Osteocyte (in vitro differentiated cells): ENCODE results near the gene NDRG4. TPM values are rescaled to one million over a fixed set of nuclear protein-coding genes. Genes with fewer than 3 reads are reported as not detected.

Experiments
- DNase-seq: peaks from one replicate; pipeline ENCODE4 v3.0.0; 2021; ENCODE audit warnings: mixed read lengths; ENCODE audit not compliant: unreplicated experiment; ENCODE audit errors: extremely low spot score
- H3K27ac Mint-ChIP-seq: one replicate; pipeline ENCODE4 v1.8.0; 2021; ENCODE audit warnings: mild to moderate bottlenecking, mixed read lengths; ENCODE audit not compliant: unreplicated experiment
- H3K27me3 Mint-ChIP-seq: one replicate; pipeline ENCODE4 v1.8.0; 2021; ENCODE audit warnings: mixed read lengths; ENCODE audit not compliant: unreplicated experiment
- H3K36me3 Mint-ChIP-seq: one replicate; pipeline ENCODE4 v1.8.0; 2021; ENCODE audit warnings: mixed read lengths; ENCODE audit not compliant: unreplicated experiment
- H3K4me1 Mint-ChIP-seq: one replicate; pipeline ENCODE4 v1.8.0; 2021; ENCODE audit warnings: mixed read lengths; ENCODE audit not compliant: unreplicated experiment
- H3K4me3 Mint-ChIP-seq: one replicate; pipeline ENCODE4 v1.8.0; 2021; ENCODE audit warnings: mild to moderate bottlenecking, moderate library complexity, mixed read lengths; ENCODE audit not compliant: unreplicated experiment
- H3K9me3 Mint-ChIP-seq: one replicate; pipeline ENCODE4 v1.8.0; 2021; ENCODE audit warnings: mixed read lengths; ENCODE audit not compliant: unreplicated experiment
- CTCF ChIP-seq: fragments of 200-600 bp; sonication (generic); IDR thresholded peaks from 2 replicates; pipeline ENCODE4 v1.5.0; 2021; ENCODE audit warnings: antibody characterized with exemption, mild to moderate bottlenecking, moderate library complexity
- total RNA-seq: library from RNA; stranded (reverse); gene quantifications from 2 replicates; pipeline ENCODE4 v1.2.1, GENCODE V29; 2021

NDRG4 gene
- total RNA-seq, 1 donor from 2014 or later = 13.1 TPM

- Mint-ChIP-seq H3K4me1 (no peaks in the 10 kb centered on the region), H3K9me3 (no peaks in the 10 kb centered on the region), H3K36me3 (no peaks in the 10 kb centered on the region), H3K27ac (no peak overlapping the region), H3K4me3 (no peak overlapping the region), H3K27me3 (peaks cover 20% of the 10 kb centered on the region)
- TF ChIP-seq CTCF = no peak
- no peak for DNase-seq
Measured at GRCh38 chr16:58481226-58481869, 18.6 kb upstream of the NDRG4 start.

- Mint-ChIP-seq H3K9me3 (no peaks in the 10 kb centered on the region), H3K36me3 (no peaks in the 10 kb centered on the region)
Measured at GRCh38 chr16:58481931-58482330, 18.0 kb upstream of the NDRG4 start.

GRCh38 chr16:58485184-58485887 is 14.6 kb upstream of the NDRG4 start:
- no peak for TF ChIP-seq CTCF
- Mint-ChIP-seq H3K9me3 (no peaks in the 10 kb centered on the region), H3K4me3 (no peak overlapping the region), H3K36me3 (no peaks in the 10 kb centered on the region), H3K4me1 (no peaks in the 10 kb centered on the region), H3K27me3 (peaks cover 6% of the 10 kb centered on the region), H3K27ac (no peak overlapping the region)
- DNase-seq = no peak

More at GRCh38 chr16:58481931-58482330, 18.0 kb upstream of the NDRG4 start:
- Mint-ChIP-seq H3K27me3 (peaks cover 20% of the 10 kb centered on the region), H3K27ac (no peak overlapping the region), H3K4me1 (no peaks in the 10 kb centered on the region), H3K4me3 (no peak overlapping the region)
- no peak for DNase-seq
- TF ChIP-seq CTCF = no peak

- no peaks in the 10 kb centered on the region for H3K36me3 Mint-ChIP-seq
- TF ChIP-seq CTCF = peak; percentile 95
- DNase-seq = peak; percentile 94
- no peak overlapping the region for H3K27ac Mint-ChIP-seq
- peaks cover 6% of the 10 kb centered on the region for H3K27me3 Mint-ChIP-seq
- no peak overlapping the region for H3K4me3 Mint-ChIP-seq
- no peaks in the 10 kb centered on the region for H3K9me3 Mint-ChIP-seq
- no peaks in the 10 kb centered on the region for H3K4me1 Mint-ChIP-seq
Measured at GRCh38 chr16:58487566-58488351, 12.2 kb upstream of the NDRG4 start.

- no peak overlapping the region for H3K4me3 Mint-ChIP-seq
- no peaks in the 10 kb centered on the region for H3K4me1 Mint-ChIP-seq
- no peaks in the 10 kb centered on the region for H3K36me3 Mint-ChIP-seq
- no peak overlapping the region for H3K27ac Mint-ChIP-seq
- peaks cover 5% of the 10 kb centered on the region for H3K27me3 Mint-ChIP-seq
- DNase-seq = no peak
- no peaks in the 10 kb centered on the region for H3K9me3 Mint-ChIP-seq
- TF ChIP-seq CTCF = no peak
Measured at GRCh38 chr16:58488531-58488930, 11.4 kb upstream of the NDRG4 start.
